Measurements from ENCODE around the gene FBLN2. TPM values are rescaled to one million over a fixed set of nuclear protein-coding genes. Genes with fewer than 3 reads are reported as not detected.
"Not testable (repeated sequence)": the region's sequence is repeated elsewhere in the genome, so short reads cannot be mapped to it uniquely, and the experiment has no call there.

FBLN2 gene
- total RNA-seq (2014; rRNA removed; shearing (Covaris generic)): 0.51 and 1.8 TPM in 2 replicates
- polyA plus RNA-seq (2015; cell fraction: cytosol; rRNA removed): 2.4 and 3.9 TPM in 2 replicates
- 0.06 and 0.08 TPM in 2 replicates for polyA plus RNA-seq (2015; cell fraction: nucleus; rRNA removed)

DNA sequence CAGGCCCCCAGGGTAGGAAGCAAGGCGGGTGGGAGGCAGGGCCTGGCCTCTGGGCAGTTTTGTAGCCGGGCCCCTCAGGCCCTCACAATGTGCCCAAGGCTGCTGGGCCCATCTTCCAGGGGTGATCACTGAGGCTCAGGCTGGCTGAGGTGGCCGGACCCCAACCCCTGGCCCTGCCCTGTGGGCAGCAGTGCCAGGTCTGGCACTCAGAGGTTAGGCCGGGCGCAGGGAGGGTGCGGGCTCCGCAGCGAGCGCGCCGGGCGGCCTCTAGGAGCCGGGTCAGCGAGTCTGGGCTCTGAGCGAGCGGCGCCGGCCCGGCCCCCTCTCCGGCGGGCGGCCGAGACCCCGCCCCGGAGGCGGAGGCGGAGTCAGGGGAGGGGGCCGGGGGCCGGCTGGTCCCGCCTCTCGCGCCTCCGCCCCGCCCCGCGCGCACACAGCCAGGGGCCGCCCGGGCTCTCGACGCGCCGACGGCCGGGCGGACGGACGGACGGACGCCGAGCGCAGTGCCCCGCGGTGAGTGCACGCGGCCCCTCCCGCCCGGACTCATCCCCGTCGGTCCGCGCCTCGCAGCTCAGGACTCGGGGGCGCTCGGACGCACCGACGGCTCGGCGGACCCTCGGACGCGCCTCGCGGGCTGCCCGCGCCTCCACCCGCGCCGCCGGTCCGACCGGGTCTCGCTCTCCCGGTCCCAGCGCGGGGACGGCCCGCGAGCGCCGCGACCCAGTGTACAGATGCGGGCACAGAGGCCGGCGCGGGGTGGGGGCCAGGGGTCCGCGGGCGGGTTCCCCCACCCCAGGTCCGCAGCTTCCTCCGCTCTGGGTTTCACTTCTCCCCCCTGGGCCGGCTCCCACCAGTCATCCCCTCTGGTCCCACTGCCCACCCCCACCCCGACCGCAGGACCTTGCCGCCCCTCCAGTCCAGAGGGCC is at the start of gene FBLN2:
FBLN2 (plus strand) TSS at position 430 of the 927 bp plus-strand sequence. CDS start 21,231 bp downstream, outside the sequence.
- in situ Hi-C loops (cut with HindIII; ENCODE audit: low pct_unique_long_range_greater_than_20kb, low sequenced_read_pairs): no loop called here
- peak; percentile 15 for DNase-seq (ENCODE audit: low read depth, low spot score)

DNA sequence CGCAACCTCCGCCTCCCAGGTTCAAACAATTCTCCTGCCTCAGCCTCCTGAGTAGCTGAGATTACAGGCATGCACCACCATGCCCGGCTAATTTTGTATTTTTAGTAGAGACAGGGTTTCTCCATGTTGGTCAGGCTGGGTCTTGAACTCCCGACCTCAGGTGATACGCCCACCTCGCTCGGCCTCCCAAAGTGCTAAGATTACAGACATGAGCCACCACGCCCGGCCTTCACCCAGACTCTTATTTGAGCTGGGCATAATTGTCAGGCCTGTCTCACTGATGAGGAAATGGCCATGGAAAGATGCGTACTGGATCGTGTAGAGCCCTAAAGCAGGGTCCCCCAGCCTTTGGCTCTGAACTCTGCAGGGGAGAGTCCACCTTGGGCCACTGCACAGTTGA is 49.7 kb upstream of the FBLN2 start:
- DNase-seq (ENCODE audit: low read depth, low spot score); in situ Hi-C loops (cut with HindIII; ENCODE audit: low pct_unique_long_range_greater_than_20kb, low sequenced_read_pairs): not testable (repeated sequence)

DNA sequence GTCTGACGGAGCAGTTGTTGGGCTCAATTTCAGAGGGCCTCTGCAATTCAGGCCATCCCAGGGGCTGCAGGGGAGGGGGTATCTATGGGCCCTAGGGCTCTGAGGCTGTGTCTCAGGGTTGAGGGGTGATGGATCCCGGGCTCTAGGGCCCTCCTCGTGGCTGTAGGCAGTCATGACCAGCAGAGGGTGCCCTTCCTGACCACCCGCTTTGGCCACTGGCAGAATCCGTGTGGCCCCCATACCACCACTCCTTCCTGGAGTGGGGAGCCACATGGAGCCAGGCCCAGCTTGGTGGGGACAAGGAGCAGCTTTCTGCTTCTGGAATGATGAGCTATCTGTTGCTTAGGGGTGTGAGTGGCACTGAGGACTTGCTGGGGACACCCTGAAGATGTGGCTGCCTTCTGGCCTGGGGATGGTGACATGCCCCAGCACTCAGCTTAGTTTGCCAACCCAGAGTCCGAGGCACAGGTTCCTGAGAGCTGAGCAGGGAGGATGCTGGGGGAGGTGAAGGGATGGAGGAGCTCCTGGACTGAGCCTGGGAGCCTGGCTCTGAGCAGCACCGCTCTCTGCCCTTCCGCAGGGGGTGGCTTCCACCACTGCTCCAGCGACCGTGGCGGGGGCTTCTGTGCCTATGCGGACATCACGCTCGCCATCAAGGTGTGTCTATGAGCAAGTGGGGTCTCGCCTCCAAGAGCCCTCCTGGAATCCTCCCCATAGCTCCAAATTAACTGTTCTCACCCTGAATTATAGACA is 48.6 kb upstream of the FBLN2 start:
- DNase-seq (ENCODE audit: low read depth, low spot score): peak; percentile 47
- in situ Hi-C loops (cut with HindIII; ENCODE audit: low pct_unique_long_range_greater_than_20kb, low sequenced_read_pairs): no loop called here

DNA sequence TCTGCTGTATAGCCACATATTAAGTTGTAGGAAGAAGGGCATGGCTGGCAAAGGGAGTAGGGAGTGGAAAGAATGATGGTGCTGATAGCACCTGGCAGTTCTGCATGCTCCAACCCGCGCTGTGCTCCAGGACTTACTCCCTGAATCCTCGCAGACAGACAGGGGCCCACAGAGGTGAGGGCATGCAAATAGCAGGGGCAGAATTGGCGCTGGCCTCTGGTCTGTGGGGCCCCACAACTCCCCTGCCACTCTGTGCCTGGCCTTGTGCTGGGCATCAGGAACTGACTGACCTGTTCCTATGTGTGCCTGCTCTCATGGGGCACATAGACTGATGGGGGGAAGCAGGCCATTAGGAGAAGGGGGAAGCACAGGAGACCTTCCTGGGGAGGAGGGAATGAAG is 47.9 kb upstream of the FBLN2 start:
- DNase-seq (ENCODE audit: low read depth, low spot score): no peak

DNA sequence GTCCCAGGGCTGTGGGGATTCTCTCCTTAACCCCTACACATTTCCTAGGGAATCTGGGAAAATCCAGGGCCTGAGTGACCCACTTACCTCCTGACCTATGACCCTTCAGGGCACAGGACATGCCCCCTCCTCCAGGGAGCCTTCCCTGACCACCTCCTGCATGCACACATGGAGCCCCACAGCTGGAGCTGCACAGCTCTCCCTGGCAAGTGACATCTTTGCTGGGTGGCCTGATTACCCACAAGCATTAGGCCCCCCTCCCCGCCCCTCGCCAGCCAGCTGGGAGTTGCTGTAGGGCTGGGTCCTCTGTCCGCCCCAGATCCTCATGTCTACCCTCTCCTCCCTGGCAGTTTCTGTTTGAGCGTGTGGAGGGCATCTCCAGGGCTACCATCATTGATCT is 47.4 kb upstream of the FBLN2 start:
- in situ Hi-C loops (cut with HindIII; ENCODE audit: low pct_unique_long_range_greater_than_20kb, low sequenced_read_pairs): no loop called here
- no peak for DNase-seq (ENCODE audit: low read depth, low spot score)

More for the DNA sequence above, 47.9 kb upstream of the FBLN2 start:
- in situ Hi-C loops (cut with HindIII; ENCODE audit: low pct_unique_long_range_greater_than_20kb, low sequenced_read_pairs): no loop called here

DNA sequence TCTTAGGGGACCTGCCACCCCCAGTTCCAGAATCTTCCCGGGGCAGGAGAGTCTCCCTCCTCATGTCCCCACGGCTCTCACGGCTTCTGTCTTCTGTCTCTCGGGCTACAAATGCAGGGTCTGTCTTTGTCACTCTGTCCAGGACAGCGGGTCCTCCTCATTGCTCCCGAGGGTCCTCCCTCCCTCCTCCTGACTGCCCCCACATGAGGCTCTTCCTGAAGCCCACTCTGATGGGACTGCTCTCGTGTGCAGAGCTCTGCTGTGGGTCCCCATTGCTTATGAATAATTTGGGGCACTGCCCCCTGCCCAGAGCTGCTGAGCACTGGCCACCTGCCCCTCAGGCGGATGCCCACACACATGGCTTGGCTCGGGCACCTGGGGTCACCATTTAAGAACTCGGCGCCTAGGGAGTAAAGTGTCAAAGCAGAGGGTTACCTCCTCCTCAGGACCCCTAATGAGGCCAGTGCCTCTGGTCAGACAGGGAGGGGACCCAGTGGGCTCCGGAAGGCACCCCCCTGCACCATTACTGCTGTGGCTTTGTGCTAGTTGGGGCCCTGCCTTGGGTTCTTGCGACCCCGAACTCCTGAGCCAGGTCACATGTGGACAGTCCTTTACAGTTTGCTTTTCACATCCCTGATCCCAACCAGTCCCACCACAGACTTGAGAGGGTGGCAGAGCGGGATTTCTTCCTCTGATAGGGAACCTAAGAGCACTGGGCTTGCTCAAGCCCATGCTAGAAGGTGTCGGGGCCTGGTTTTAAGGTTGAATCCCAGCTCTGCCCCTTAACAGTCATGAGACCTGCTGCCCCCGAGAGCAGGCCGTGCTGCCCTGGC is 46.8 kb upstream of the FBLN2 start:
- no peak for DNase-seq (ENCODE audit: low read depth, low spot score)
- in situ Hi-C loops (cut with HindIII; ENCODE audit: low pct_unique_long_range_greater_than_20kb, low sequenced_read_pairs): no loop called here

DNA sequence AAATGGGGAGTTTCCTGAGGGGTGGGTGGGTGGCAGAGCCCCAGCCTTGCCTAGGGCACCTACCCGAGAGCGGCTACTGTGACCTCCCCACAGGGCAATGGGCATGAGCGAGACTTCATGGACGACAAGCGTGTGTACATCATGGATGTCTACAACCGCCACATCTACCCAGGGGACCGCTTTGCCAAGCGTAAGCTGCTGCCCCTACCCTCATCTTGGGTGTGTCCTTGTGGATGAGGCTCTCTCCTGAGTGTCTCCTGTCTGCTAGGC is 46.2 kb upstream of the FBLN2 start:
- in situ Hi-C loops (cut with HindIII; ENCODE audit: low pct_unique_long_range_greater_than_20kb, low sequenced_read_pairs): no loop called here
- DNase-seq (ENCODE audit: low read depth, low spot score): no peak

DNA sequence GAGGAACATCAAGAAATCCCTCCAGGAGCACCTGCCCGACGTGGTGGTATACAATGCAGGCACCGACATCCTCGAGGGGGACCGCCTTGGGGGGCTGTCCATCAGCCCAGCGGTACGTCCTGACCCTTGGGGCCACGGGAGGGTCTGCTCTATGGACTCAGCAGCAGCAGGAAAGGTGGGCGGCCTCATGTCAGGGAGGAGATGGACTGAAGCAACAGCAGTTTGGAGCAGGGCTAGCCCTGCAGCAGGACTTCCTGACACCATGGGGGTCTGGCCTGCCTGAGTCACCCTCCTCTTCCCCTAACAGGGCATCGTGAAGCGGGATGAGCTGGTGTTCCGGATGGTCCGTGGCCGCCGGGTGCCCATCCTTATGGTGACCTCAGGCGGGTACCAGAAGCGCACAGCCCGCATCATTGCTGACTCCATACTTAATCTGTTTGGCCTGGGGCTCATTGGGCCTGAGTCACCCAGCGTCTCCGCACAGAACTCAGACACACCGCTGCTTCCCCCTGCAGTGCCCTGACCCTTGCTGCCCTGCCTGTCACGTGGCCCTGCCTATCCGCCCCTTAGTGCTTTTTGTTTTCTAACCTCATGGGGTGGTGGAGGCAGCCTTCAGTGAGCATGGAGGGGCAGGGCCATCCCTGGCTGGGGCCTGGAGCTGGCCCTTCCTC is 44.6 kb upstream of the FBLN2 start:
- no peak for DNase-seq (ENCODE audit: low read depth, low spot score)

DNA sequence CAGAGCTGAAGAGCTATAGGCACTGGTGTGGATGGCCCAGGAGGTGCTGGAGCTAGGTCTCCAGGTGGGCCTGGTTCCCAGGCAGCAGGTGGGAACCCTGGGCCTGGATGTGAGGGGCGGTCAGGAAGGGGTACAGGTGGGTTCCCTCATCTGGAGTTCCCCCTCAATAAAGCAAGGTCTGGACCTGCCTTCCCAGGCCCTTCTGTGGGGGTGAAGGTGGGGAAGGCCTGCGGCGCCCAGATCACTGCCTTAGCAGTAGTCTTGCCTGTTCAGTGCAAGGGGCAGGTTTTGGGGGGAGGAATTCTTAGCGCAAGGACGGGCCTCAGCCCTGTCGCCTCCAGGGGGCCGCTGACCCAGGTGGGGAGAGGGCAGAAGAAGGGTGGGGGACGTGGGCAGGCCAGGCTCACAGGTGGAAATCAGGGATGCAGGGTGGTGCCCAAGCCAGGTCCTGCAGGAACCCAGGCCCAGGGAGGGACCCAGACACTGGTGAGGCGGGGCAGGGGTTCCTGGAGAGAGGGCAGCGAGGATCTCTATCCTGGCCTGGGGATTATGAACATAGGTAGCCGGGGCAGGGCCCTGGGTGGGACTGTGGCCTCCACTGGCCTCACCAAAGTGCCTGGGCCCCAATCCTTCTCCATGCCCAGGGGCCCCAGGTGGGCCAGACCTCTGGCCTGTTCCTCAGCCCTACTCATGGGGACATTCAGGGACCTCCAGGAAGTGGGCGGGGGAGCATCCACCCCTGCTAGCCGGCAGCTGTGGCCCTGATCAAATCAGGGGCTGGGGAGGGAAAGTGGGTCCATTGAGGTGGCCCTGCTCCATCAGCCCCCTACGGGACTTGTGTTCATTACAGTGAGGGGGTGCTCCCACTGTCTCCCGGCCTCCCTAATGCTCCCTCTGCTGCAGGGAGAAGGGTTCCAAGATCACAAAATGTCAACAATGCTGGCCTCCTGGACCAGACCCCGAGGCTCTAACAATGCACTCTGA is 43.5 kb upstream of the FBLN2 start:
- no peak for DNase-seq (ENCODE audit: low read depth, low spot score)
- in situ Hi-C loops (cut with HindIII; ENCODE audit: low pct_unique_long_range_greater_than_20kb, low sequenced_read_pairs): no loop called here

More for the DNA sequence above, 44.6 kb upstream of the FBLN2 start:
- in situ Hi-C loops (cut with HindIII; ENCODE audit: low pct_unique_long_range_greater_than_20kb, low sequenced_read_pairs): no loop called here

DNA sequence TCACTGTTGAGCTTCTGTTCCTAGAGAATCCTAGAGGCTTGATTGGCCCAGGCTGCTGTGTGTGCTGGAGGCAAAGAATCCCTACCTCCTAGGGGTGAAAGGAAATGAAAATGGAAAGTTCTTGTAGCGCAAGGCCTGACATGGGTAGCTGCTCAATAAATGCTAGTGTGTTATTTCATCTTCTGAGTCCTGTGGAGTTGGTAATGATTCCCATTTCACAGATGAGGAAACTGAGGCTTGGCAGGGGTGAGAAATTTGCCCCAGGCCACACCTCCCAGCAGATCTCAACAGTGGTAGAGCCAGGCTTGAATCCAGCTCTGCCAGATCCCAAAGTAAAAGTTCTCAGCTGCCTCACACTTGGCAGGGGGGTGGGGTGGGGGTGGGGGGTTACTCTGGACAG is 42.7 kb upstream of the FBLN2 start:
- no peak for DNase-seq (ENCODE audit: low read depth, low spot score)

DNA sequence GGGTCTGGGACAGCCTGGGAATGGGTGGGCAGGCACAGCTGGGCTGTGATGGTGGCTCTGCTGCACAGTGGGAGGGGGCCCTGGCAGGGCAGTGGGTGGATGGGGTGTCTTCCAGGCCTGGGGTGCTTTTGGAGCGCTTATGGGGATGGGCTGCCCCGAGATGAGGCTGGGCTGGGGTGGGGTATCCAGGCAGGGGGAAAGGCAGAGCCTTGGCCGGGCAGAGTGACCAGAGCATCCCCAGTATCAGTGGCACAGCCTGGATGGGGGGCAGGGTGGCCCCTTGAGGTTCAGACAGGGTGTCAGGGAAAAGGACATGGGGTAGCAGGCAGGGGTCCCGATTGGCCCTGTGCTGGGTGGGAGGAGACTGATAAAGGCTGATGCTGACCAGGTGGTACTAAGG is 42.2 kb upstream of the FBLN2 start:
- no peak for DNase-seq (ENCODE audit: low read depth, low spot score)
- in situ Hi-C loops (cut with HindIII; ENCODE audit: low pct_unique_long_range_greater_than_20kb, low sequenced_read_pairs): no loop called here

More for the DNA sequence above, 42.7 kb upstream of the FBLN2 start:
- in situ Hi-C loops (cut with HindIII; ENCODE audit: low pct_unique_long_range_greater_than_20kb, low sequenced_read_pairs): no loop called here

DNA sequence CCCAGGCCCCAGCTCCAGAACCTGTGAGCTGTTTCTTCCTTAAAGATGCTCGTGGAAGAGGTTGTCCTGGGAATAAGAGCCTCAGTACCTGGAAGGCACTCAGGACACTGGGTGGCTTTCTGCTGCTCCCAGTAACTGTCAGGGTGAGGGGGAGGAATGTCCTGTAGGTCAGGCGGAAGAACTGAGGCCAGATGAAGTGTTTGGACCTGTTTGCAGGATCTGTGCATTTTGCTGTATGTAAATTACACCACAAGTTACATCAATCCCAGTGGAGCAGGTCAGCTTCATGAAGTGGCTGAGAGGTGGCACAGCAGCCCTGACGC is 41.7 kb upstream of the FBLN2 start:
- no peak for DNase-seq (ENCODE audit: low read depth, low spot score)
- in situ Hi-C loops (cut with HindIII; ENCODE audit: low pct_unique_long_range_greater_than_20kb, low sequenced_read_pairs): no loop called here

DNA sequence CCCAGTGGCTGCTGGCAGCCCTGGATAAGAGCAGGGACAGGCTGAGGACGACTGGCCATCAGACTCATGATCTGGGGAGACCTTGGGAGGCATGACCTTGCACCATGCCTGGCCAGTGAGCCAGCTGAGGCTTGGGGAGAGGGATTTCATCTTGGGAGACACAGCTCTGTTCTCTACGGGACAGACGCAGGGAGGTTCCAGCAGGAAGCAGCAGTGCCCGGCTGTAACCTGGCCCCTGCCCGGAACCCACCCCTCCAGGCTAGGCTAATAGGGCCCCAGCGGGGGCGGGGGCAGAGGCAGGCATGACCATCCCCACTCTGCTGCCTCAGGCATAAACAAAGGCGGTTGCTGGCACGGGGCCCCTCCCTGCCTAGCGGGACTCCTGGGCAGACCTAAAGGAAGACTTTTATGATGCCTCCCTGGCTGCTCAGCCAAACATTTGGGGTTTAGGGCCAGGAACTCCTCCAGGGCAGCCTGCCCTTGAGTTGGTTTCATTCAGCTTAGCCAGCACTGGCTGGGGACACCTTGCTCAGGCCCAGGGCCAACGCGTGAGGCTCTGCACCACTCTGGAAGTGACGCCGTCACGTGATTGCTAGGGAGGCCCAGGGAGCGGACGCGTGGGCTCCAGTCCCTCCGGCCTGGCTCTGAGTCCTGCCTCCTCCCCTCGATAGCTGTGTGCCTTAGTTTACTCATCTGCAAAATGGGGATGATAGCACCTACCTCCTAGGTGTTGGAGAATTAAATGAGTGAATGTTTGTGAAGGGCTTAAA is 41.2 kb upstream of the FBLN2 start:
- no peak for DNase-seq (ENCODE audit: low read depth, low spot score)
- in situ Hi-C loops (cut with HindIII; ENCODE audit: low pct_unique_long_range_greater_than_20kb, low sequenced_read_pairs): no loop called here

DNA sequence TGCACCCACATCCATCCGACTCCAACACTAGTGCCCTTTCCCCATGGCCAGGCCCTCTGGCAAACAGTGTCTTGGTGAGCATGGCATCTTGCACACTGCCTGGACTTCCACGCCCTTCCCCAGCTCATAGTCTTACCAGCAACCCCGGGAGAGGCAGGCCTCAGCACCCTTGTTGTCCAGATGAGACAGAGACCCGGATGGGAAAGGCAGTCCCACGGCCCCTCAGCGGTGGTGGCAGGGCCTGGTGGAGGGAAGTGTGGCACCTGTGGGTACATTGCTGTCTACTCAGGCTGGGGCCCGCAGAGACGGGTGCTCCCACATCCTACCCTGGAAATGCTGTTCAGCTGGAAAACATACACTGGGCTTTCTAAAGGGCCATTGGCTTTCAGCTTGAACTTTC is 40.4 kb upstream of the FBLN2 start:
- DNase-seq (ENCODE audit: low read depth, low spot score): no peak
- in situ Hi-C loops (cut with HindIII; ENCODE audit: low pct_unique_long_range_greater_than_20kb, low sequenced_read_pairs): no loop called here

DNA sequence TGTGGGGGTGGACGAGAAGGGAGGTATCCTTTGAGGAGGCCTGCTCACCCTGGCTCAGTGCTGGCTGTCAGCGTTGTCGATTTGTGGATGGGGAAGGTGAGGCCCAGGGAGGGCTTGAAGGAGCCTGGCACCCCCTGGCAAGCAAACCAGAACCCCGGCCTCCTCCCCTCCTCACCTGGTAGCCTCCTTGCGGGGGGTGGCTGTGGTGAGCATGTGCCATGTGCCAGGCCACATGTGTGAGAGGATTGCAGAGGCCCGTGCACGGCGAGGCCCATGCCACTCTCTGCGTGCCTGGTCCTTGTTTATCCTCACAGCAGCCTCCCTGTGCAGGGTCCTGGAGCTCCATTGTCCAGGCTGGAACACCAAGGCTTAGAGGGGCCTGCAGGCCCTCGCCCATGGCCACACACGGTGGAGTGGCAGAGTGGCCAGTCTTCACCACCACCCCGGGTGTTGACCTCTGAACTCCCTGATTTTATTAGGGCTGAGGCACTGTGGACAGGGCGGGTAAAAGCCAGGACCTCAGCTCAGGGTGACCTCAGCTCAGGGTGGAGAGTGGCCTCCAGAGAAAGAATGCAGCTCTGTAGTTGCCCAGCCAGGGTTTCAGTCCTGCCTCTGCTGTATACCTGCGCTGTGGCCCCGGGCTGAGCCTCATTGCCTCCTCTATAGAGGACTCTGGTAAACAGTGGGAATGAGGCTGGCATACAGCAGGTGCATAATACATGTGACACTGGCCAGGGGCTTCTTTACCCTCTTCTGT is 39.7 kb upstream of the FBLN2 start:
- in situ Hi-C loops (cut with HindIII; ENCODE audit: low pct_unique_long_range_greater_than_20kb, low sequenced_read_pairs): no loop called here
- no peak for DNase-seq (ENCODE audit: low read depth, low spot score)
